GM06990 (cell line): Measurements from ENCODE around the gene CMSS1.

Source experiments
- DNase-seq: peaks from one replicate; pipeline ENCODE4 v3.0.0-alpha.2; 2011; ENCODE audit not compliant: insufficient read length; ENCODE audit errors: extremely low read depth
- H3K27me3 ChIP-seq: replicated peaks from 2 replicates; pipeline ENCODE4 v1.6.0; 2011; ENCODE audit warnings: low read length; ENCODE audit not compliant: control insufficient read depth, insufficient read depth
- H3K36me3 ChIP-seq: 2 replicates; pipeline ENCODE4 v1.5.1; 2011; ENCODE audit warnings: low read length; ENCODE audit not compliant: control insufficient read depth, insufficient read depth
- H3K4me3 ChIP-seq: replicated peaks from 2 replicates; pipeline ENCODE4 v1.5.1; 2011; ENCODE audit warnings: low read depth, mild to moderate bottlenecking, control low read depth, low read length
- TF ChIP-seq, protein P1 (sequence below): IDR thresholded peaks from 2 replicates; pipeline ENCODE4 v1.5.1; 2011; ENCODE audit warnings: low read length, control low read depth, mild to moderate bottlenecking, inconsistent platforms; ENCODE audit not compliant: insufficient read depth, poor library complexity, severe bottlenecking

Gene CMSS1

DNA sequence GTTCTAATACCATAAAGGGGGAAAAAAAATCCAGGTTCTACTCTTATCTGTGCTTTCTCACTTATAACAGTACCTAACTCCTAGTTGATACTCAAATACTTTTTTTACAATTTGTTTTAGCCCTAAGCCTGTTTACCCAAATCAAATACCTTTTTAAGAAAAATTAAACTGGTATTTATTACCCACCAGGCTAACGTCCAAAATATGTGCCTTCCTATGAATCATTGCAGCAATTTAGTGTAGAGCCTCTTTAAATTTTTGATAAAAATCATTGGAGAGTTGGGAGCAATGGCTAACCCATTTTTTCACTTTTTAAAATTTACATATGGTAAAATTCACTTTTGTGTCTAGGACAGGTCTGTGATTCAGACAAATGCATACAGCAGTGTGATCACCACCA is 268.7 kb downstream of the CMSS1 start:
- Histone ChIP-seq H3K36me3 (no peaks in the 10 kb centered on the region), H3K4me3 (no peak overlapping the region), H3K27me3 (no peaks in the 10 kb centered on the region)
- TF ChIP-seq, protein P1, sequence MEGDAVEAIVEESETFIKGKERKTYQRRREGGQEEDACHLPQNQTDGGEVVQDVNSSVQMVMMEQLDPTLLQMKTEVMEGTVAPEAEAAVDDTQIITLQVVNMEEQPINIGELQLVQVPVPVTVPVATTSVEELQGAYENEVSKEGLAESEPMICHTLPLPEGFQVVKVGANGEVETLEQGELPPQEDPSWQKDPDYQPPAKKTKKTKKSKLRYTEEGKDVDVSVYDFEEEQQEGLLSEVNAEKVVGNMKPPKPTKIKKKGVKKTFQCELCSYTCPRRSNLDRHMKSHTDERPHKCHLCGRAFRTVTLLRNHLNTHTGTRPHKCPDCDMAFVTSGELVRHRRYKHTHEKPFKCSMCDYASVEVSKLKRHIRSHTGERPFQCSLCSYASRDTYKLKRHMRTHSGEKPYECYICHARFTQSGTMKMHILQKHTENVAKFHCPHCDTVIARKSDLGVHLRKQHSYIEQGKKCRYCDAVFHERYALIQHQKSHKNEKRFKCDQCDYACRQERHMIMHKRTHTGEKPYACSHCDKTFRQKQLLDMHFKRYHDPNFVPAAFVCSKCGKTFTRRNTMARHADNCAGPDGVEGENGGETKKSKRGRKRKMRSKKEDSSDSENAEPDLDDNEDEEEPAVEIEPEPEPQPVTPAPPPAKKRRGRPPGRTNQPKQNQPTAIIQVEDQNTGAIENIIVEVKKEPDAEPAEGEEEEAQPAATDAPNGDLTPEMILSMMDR = no peak
- DNase-seq = no peak

DNA sequence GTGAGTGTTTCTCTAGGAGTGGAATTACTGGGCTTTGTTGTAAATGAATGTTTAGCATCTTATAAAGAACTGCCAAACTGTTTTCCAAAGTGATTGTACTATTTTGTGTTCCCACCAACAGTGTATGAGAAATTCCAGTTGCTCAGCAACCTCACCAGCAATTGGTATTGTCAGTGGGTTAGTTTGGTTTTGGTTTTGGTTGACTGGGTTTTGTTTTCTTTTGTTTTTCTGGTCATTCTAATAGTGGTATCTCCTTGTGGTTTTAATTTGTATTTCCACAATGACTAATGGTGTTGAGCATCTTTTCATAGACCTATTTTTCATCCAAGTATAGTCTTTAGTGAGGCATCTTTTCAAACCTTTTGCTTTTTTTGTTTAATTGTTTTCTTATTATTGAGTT is 269.5 kb downstream of the CMSS1 start:
- no peaks in the 10 kb centered on the region for H3K36me3 ChIP-seq
- H3K27me3 ChIP-seq = no peaks in the 10 kb centered on the region
- TF ChIP-seq, protein P1 = no peak
- DNase-seq = peak; percentile 46
- no peak overlapping the region for H3K4me3 ChIP-seq

DNA sequence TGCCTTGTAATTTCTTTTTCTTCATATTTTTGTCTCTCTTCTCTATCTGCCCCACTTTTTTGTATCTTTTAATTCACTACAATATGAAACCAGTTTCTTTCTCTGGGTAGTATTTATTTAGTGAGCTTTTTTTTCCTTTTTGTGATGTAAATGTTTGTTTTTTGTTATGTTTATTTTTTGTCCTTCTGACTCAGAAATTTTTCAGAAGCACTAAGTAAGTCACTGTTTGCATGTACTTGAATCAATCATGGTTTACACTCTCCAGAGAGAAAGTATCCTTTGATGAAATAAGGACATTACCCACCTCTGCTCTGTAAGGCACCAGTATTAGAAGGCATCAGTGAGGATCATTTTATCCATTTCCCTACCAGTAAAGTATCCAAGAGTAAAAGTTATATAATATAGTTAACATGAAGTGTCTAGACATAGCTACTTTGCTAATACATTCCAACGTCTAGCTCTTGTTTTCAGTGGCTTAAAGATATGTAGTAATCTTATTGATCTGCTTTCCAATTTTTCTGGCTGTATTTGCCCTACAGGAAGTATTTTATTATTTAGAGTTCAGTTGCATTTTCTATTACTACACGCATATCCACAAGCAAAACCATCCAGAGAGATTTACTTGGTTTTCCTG is 271.2 kb downstream of the CMSS1 start:
- Histone ChIP-seq H3K36me3 (no peaks in the 10 kb centered on the region), H3K4me3 (no peak overlapping the region), H3K27me3 (no peaks in the 10 kb centered on the region)
- TF ChIP-seq, protein P1 = no peak
- DNase-seq = no peak

DNA sequence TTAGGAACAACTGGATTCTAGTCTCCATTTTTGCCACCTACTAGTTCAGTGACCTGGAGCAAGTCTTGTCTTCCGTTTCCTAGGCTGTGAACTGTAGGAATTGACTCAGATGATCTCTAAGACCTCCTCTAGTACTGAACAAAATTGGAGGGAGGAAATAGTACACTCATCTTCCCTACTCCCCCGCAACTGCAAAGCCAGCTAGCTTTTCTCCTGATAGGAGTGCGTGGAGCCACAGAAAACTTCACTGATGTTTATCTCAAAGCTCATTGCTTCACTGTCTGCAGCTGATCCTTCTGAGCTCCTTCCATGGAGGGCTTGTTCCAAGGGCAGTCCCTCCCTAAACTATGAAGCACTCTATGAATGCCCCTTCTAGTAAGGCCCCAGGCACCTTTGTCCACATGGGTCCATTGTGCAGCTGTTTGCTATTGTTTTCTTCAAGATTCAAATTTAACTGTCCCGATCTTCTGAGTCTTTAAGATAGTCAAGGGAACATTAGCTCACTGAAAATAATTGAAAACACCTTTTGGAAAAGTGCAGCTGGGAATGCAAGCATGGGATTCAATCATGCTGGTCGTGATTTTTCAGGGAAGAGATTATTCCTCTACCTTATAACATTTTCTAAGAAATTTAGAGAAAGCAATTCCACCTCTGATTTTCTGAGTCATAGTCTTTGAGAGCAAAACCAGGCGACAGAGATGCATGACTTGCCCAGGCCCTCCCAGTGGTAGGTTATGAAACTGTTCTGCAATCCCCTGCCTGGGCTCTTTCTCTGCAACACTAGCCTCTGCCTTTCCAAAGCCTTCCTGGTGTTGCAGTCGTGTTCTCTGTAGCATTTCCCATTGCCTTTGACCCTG is 272.4 kb downstream of the CMSS1 start:
- no peaks in the 10 kb centered on the region for H3K27me3 ChIP-seq
- no peak for DNase-seq
- H3K36me3 ChIP-seq = no peaks in the 10 kb centered on the region
- no peak overlapping the region for H3K4me3 ChIP-seq
- TF ChIP-seq, protein P1 = peak; percentile 56

DNA sequence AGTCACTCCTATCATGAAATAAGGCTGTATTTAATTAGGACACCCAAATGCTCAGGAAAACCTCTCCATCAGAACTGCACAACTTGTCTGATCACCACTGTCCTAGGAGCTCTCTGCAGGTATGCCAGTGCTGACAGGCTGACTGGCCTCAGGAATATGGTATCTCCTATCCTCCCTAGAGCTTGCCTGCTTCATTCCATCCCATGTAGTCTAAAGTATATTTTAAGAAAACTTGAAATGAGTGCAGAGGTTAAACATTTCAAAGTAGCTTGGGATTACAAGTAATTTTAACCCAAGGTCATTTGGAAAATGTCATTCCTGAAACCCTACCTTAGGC is 273.0 kb downstream of the CMSS1 start:
- H3K27me3 ChIP-seq = no peaks in the 10 kb centered on the region
- DNase-seq = no peak
- TF ChIP-seq, protein P1 = no peak
- H3K4me3 ChIP-seq = no peak overlapping the region
- H3K36me3 ChIP-seq = no peaks in the 10 kb centered on the region
